ENCODE data around the gene MEIS2. TPM values are rescaled to one million over a fixed set of nuclear protein-coding genes. Genes with fewer than 3 reads are reported as not detected.

MEIS2 gene
- total RNA-seq, 1 donor, result 0.21 TPM

- H3K9me3 ChIP-seq (ENCODE audit: low read depth, low read length), result no peaks in the 10 kb centered on the region
- H3K27me3 ChIP-seq (ENCODE audit: insufficient read depth, low read length), result no peaks in the 10 kb centered on the region
- H3K4me3 ChIP-seq (ENCODE audit: low read length), result no peak overlapping the region
- H3K4me1 ChIP-seq (ENCODE audit: insufficient read depth, low read length), result no peaks in the 10 kb centered on the region
Observed at GRCh38 chr15:37037071-37037655, 63.2 kb downstream of the MEIS2 start.

DNA sequence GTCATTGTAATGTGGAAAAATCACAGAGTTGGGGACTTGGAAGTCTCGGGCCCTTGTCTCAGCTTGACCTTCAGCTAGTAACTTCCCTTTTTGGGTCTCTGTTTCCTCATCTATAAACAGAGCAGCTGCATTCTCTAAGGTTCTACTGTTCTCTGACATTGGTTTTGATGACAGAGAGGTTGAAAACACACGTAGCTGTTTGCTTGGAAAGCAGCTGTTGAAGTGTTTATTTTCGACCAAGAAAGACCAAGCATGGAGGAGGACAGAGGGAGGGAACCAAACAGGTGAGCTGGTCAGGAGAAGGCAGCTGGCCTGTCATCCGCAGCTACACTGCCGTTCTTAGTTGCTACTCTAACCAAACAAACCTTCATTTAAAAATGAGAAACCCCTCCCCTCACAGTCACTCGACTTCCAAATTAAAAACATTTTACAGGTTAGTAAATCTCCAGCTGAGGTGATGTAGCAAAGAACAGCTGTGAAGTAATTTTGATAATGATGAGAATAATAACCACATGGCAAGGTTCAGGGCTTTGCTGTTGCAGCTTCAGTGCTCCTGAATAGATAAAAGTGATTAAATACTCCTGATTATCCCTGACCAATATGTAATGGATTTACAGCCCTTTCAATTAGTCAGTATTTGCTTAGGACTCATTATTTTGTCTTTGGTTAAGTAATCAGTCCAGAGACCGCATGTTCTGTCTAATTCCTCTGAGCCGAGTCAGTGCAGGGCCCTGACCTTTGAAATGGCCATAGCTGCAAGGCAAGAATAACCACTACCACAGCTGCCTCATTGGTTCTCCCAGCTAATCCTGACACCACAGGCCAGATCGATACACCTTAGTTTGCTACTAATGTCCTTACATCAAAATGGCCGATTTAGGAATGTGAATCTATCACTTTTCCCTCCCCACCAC lies 65.3 kb downstream of the MEIS2 start:
- Histone ChIP-seq H3K4me3 (ENCODE audit: low read length) (no peak overlapping the region), H3K9me3 (ENCODE audit: low read depth, low read length) (no peaks in the 10 kb centered on the region), H3K4me1 (ENCODE audit: insufficient read depth, low read length) (no peaks in the 10 kb centered on the region), H3K27me3 (ENCODE audit: insufficient read depth, low read length) (no peaks in the 10 kb centered on the region)

DNA sequence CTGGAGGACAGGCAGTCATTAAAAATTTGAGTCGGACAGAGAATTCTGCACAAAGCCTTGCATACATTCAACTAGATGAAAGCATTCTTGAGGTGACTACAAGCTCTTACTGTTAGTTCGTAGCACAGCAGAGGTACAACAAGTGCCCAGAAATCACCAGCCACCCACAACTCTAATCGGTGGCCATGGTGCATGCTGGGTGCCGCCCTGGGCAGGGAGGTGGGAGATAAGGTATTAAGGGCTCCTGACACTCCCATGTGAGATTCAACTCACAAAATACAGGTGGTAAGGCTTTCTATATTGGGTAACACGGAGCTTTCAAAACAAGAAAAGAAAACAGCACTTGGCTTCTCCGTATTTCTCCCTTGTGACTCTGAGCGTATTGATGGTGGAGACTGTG lies 66.0 kb downstream of the MEIS2 start:
- H3K4me1 ChIP-seq (ENCODE audit: insufficient read depth, low read length), result no peaks in the 10 kb centered on the region
- no peak overlapping the region for H3K4me3 ChIP-seq (ENCODE audit: low read length)
- H3K9me3 ChIP-seq (ENCODE audit: low read depth, low read length), result no peaks in the 10 kb centered on the region
- no peaks in the 10 kb centered on the region for H3K27me3 ChIP-seq (ENCODE audit: insufficient read depth, low read length)

GRCh38 chr15:37032091-37032775 lies 68.1 kb downstream of the MEIS2 start:
- Histone ChIP-seq H3K4me3 (ENCODE audit: low read length) (no peak overlapping the region), H3K27me3 (ENCODE audit: insufficient read depth, low read length) (no peaks in the 10 kb centered on the region), H3K9me3 (ENCODE audit: low read depth, low read length) (no peaks in the 10 kb centered on the region), H3K4me1 (ENCODE audit: insufficient read depth, low read length) (no peaks in the 10 kb centered on the region)

DNA sequence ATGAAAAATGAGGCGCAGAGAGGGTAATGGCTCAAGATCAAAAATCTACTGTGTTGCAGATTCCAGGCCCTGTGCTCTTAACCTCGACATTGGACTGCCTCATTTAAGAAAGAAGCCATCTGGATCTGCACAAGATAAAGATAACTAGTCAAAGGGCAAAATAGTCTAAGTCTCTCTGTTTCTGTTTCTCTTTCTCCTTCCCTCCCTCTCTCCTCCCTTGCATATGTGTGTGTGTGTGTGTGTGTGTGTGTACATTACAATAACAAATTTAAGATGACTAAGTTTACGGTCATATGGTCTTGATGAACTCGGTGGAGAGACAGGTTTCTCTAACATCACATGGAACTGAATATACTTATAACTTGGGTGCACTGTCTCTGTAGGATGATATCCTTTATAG lies 69.2 kb downstream of the MEIS2 start:
- no peaks in the 10 kb centered on the region for H3K4me1 ChIP-seq (ENCODE audit: insufficient read depth, low read length)
- no peaks in the 10 kb centered on the region for H3K27me3 ChIP-seq (ENCODE audit: insufficient read depth, low read length)
- H3K4me3 ChIP-seq (ENCODE audit: low read length), result no peak overlapping the region
- no peaks in the 10 kb centered on the region for H3K9me3 ChIP-seq (ENCODE audit: low read depth, low read length)

- Histone ChIP-seq H3K4me3 (ENCODE audit: low read length) (no peak overlapping the region), H3K9me3 (ENCODE audit: low read depth, low read length) (no peaks in the 10 kb centered on the region), H3K27me3 (ENCODE audit: insufficient read depth, low read length) (no peaks in the 10 kb centered on the region), H3K4me1 (ENCODE audit: insufficient read depth, low read length) (no peaks in the 10 kb centered on the region)
Observed at GRCh38 chr15:37028625-37029296, 71.6 kb downstream of the MEIS2 start.

GRCh38 chr15:37020852-37021251 lies 79.5 kb downstream of the MEIS2 start:
- Histone ChIP-seq H3K9me3 (ENCODE audit: low read depth, low read length) (no peaks in the 10 kb centered on the region), H3K4me3 (ENCODE audit: low read length) (no peak overlapping the region), H3K4me1 (ENCODE audit: insufficient read depth, low read length) (no peaks in the 10 kb centered on the region), H3K27me3 (ENCODE audit: insufficient read depth, low read length) (no peaks in the 10 kb centered on the region)

DNA sequence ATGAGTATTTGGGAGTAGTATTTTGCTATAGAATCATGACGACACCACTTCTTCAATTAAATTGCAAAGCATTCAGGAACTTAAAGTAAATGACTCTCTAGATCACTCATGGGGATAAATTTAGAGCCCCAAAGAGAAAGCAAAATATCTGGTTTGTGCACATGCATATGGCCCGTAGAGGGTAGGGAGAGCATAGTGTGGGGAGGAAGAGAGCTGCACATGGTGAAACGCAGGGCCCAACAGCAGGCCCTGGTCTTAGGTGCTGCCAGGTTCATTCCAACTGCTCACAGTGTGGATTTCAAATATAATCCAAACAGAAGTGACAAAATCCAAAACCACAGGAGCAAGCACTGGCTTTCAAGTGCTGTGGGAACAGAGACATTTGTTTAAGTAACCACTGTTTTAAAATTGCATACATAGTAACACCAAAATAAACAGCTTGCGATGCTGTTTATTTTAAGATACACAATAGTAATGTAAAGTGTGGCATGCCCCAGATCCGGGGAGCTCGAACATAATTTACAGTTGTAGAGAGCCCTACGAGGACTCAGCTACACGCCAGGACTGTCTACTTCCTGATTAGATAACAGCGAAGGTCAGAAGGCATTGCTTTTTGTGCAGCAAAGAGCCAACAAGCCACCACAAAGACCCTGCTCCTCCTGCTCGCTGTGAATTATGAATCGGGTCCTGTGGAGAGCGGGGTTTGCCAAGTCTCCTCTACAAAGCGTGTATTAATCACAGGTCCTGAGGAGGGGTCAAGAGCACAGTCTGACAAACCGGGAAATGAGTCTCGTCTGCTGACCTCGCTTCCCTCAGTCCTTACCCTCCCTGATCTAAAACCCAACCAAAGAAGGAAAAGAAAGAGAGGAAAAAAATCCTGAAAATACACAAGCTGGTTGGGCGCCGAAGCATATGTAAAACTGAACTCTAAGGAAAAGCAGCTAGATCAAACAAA lies 80.6 kb downstream of the MEIS2 start:
- Histone ChIP-seq H3K27me3 (ENCODE audit: insufficient read depth, low read length) (no peaks in the 10 kb centered on the region), H3K4me1 (ENCODE audit: insufficient read depth, low read length) (no peaks in the 10 kb centered on the region), H3K9me3 (ENCODE audit: low read depth, low read length) (no peaks in the 10 kb centered on the region), H3K4me3 (ENCODE audit: low read length) (no peak overlapping the region)

GRCh38 chr15:37017031-37017625 lies 83.2 kb downstream of the MEIS2 start:
- H3K4me3 ChIP-seq (ENCODE audit: low read length), result no peak overlapping the region
- no peaks in the 10 kb centered on the region for H3K9me3 ChIP-seq (ENCODE audit: low read depth, low read length)
- H3K4me1 ChIP-seq (ENCODE audit: insufficient read depth, low read length), result no peaks in the 10 kb centered on the region
- H3K27me3 ChIP-seq (ENCODE audit: insufficient read depth, low read length), result no peaks in the 10 kb centered on the region

GRCh38 chr15:37016231-37016630 lies 84.1 kb downstream of the MEIS2 start:
- H3K27me3 ChIP-seq (ENCODE audit: insufficient read depth, low read length), result no peaks in the 10 kb centered on the region
- H3K9me3 ChIP-seq (ENCODE audit: low read depth, low read length), result no peaks in the 10 kb centered on the region
- H3K4me1 ChIP-seq (ENCODE audit: insufficient read depth, low read length), result no peaks in the 10 kb centered on the region
- H3K4me3 ChIP-seq (ENCODE audit: low read length), result no peak overlapping the region

GRCh38 chr15:37015451-37015850 lies 84.9 kb downstream of the MEIS2 start:
- H3K9me3 ChIP-seq (ENCODE audit: low read depth, low read length), result no peaks in the 10 kb centered on the region
- H3K4me3 ChIP-seq (ENCODE audit: low read length), result no peak overlapping the region

DNA sequence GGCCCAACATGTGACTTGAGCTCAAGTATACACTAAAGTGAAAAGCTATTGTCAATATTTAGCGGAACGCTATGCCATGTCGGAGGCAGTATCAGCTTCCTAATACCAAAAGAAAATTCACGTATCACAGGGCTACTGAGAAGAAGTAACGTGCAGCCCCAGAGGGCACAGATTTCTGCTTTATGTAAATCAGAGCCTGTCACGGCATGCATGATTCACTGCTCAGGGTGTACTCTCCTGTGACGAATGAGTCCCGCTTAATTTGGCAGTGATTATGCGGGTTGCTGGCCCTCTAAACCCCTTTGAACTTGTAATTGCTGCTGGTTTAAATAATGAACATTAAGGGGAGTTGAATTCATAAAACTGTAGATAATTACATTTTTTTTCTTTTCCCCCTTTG lies 85.3 kb downstream of the MEIS2 start:
- Histone ChIP-seq H3K4me3 (ENCODE audit: low read length) (no peak overlapping the region), H3K27me3 (ENCODE audit: insufficient read depth, low read length) (no peaks in the 10 kb centered on the region), H3K4me1 (ENCODE audit: insufficient read depth, low read length) (no peaks in the 10 kb centered on the region), H3K9me3 (ENCODE audit: low read depth, low read length) (no peaks in the 10 kb centered on the region)

More at GRCh38 chr15:37015451-37015850, 84.9 kb downstream of the MEIS2 start:
- Histone ChIP-seq H3K4me1 (ENCODE audit: insufficient read depth, low read length) (no peaks in the 10 kb centered on the region), H3K27me3 (ENCODE audit: insufficient read depth, low read length) (no peaks in the 10 kb centered on the region)

- no peaks in the 10 kb centered on the region for H3K4me1 ChIP-seq (ENCODE audit: insufficient read depth, low read length)
- no peaks in the 10 kb centered on the region for H3K9me3 ChIP-seq (ENCODE audit: low read depth, low read length)
- H3K4me3 ChIP-seq (ENCODE audit: low read length), result no peak overlapping the region
- no peaks in the 10 kb centered on the region for H3K27me3 ChIP-seq (ENCODE audit: insufficient read depth, low read length)
Observed at GRCh38 chr15:37014566-37014965, 85.8 kb downstream of the MEIS2 start.

- H3K4me3 ChIP-seq (ENCODE audit: low read length), result no peak overlapping the region
- no peaks in the 10 kb centered on the region for H3K27me3 ChIP-seq (ENCODE audit: insufficient read depth, low read length)
- no peaks in the 10 kb centered on the region for H3K9me3 ChIP-seq (ENCODE audit: low read depth, low read length)
- H3K4me1 ChIP-seq (ENCODE audit: insufficient read depth, low read length), result no peaks in the 10 kb centered on the region
Observed at GRCh38 chr15:37014137-37014536, 86.2 kb downstream of the MEIS2 start.
